Measurements from ENCODE around the gene HCAR2. TPM values are rescaled to one million over a fixed set of nuclear protein-coding genes. Genes with fewer than 3 reads are reported as not detected.
A peak's percentile ranks its signal among the peaks of the same experiment; 100 is the strongest.
"Not testable (repeated sequence)": the region's sequence is repeated elsewhere in the genome, so short reads cannot be mapped to it uniquely, and the experiment has no call there.

HCAR2 gene
- total RNA-seq, 1 donor from 2014 or later: 2.6 TPM

GRCh38 chr12:122722387-122722786 is 19.2 kb upstream of the HCAR2 start:
- intact Hi-C loops (cut with DNase I): no loop called here
- DNase-seq (ENCODE audit: low spot score) (no peak), ATAC-seq (no peak)

GRCh38 chr12:122721057-122721545 is 17.9 kb upstream of the HCAR2 start:
- DNase-seq (ENCODE audit: low spot score) (no peak), ATAC-seq (no peak)
- intact Hi-C loops (cut with DNase I): no loop called here

DNA sequence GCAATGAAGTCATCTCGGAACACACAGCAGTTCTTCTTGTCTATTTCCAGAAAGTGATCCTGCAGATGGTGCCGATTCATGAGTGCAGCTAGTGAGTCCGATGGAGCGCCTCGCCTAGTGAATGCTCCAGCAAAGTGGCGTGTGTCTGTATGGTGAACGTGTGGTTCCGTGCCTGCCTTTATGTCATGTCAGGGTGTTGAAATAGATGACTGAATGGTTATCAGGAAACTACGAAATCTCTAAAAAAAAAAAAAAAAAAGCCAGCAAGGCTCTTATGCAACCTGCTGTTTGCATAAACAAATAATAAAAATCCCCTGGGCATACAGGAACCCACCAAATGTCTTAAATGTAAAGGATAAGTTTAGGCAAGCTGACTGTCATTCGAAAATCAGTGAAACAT is 13.5 kb upstream of the HCAR2 start, which contains the start of gene HCAR3:
Gene HCAR3 (minus strand): TSS at position 154 of the 400 bp plus-strand sequence. CDS start 74 bp downstream, at position 80.
- not testable (repeated sequence) for DNase-seq (ENCODE audit: low spot score); ATAC-seq

DNA sequence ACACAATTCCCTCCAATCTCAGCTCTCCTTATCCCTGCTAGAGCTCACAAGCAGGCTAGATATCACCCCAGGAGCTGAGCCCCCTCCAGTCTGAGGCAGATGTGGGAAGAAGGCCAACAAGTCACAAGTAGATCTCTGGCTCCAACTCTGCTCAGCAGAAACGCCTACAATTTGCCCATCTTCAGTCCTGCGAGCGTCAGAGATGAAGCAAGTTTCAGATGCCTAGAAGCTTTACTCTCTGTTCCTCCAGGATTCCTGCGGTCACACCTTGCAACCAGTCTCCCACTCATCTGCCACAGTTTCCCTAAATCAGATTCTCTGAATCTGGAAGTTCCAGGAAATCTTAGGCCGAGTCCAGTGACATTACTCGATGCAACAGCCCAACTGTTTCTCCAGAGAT is 12.1 kb upstream of the HCAR2 start:
- DNase-seq (ENCODE audit: low spot score); intact Hi-C loops (cut with DNase I): not testable (repeated sequence)
- ATAC-seq: peak; percentile 72

More for the DNA sequence above, 13.5 kb upstream of the HCAR2 start, which contains the start of gene HCAR3:
- intact Hi-C loops (cut with DNase I): not testable (repeated sequence)

DNA sequence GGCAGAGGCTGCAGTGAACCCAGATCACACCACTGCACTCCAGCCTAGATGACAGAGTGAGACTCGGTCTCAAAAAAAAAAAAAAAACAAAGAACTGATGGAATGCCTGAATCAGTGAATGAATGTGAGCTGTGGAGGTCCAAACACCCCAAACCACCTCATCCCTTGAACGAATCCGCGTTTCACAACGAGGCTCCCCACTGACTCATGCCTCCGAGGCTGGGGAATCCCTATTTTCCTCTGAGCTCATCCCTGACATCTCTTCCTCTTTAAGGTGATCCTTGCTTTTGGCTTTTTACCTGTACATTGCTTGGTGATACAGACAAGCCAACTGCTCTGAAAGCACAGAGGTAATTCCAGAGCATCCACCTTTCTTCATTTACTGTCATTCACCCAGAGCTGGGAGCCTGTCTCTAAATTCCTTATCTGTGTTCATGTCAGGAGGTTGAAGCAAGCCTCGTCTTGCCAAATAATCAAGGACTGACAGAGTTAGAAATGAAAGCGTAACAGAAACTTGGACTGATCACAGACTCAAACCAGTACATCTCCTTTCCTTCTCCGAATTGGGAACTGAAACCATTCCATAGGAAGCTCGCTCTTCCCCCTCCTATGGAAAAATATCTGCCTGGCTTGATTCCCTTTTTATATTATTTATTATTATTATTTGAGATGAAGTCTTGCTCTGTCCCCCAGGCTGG is 10.5 kb upstream of the HCAR2 start:
- ATAC-seq: peak; percentile 54
- intact Hi-C loops (cut with DNase I); DNase-seq (ENCODE audit: low spot score): not testable (repeated sequence)

GRCh38 chr12:122711266-122711665 is 8.1 kb upstream of the HCAR2 start:
- DNase-seq (ENCODE audit: low spot score); intact Hi-C loops (cut with DNase I); ATAC-seq: not testable (repeated sequence)

DNA sequence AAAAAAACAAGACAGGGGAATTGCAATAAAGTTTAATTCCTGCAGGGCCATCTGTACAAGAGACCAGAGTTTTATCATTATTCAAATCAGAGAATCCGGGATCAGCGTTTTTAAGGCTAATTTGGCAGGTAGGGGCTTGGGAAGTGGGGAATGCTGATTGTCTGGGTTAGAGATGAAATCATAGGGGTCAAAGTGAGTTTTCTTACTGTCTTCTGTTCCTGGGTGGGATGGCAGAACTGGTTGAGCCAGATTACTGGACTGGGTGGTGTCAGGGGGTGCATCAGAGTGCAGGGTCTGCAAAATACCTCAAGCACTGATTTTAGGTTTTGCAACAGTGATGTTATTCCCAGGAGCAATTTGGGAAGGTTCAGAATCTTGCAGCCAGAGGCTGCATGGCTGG is 7.2 kb upstream of the HCAR2 start:
- intact Hi-C loops (cut with DNase I); DNase-seq (ENCODE audit: low spot score); ATAC-seq: not testable (repeated sequence)

GRCh38 chr12:122709287-122709686 is 6.1 kb upstream of the HCAR2 start:
- ATAC-seq; intact Hi-C loops (cut with DNase I); DNase-seq (ENCODE audit: low spot score): not testable (repeated sequence)

GRCh38 chr12:122703841-122704240 is 684 bp upstream of the HCAR2 start:
- DNase-seq (ENCODE audit: low spot score); intact Hi-C loops (cut with DNase I); ATAC-seq: not testable (repeated sequence)

- intact Hi-C loops (cut with DNase I); DNase-seq (ENCODE audit: low spot score): not testable (repeated sequence)
- ATAC-seq: peak; percentile 63
These were observed 1.7 kb downstream of the HCAR2 start for GRCh38 chr12:122701481-122701880.

DNA sequence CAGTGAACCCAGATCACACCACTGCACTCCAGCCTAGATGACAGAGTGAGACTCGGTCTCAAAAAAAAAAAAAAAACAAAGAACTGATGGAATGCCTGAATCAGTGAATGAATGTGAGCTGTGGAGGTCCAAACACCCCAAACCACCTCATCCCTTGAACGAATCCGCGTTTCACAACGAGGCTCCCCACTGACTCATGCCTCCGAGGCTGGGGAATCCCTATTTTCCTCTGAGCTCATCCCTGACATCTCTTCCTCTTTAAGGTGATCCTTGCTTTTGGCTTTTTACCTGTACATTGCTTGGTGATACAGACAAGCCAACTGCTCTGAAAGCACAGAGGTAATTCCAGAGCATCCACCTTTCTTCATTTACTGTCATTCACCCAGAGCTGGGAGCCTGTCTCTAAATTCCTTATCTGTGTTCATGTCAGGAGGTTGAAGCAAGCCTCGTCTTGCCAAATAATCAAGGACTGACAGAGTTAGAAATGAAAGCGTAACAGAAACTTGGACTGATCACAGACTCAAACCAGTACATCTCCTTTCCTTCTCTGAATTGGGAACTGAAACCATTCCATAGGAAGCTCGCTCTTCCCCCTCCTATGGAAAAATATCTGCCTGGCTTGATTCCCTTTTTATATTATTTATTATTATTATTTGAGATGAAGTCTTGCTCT is 3.0 kb downstream of the HCAR2 start:
- ATAC-seq: peak; percentile 40
- DNase-seq (ENCODE audit: low spot score); intact Hi-C loops (cut with DNase I): not testable (repeated sequence)

DNA sequence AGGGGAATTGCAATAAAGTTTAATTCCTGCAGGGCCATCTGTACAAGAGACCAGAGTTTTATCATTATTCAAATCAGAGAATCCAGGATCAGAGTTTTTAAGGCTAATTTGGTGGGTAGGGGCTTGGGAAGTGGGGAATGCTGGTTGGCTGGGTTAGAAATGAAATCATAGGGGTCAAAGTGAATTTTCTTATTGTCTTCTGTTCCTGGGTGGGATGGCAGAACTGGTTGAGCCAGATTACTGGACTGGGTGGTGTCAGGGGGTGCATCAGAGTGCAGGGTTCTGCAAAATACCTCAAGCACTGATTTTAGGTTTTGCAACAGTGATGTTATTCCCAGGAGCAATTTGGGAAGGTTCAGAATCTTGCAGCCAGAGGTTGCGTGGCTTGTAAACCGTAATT is 6.2 kb downstream of the HCAR2 start:
- DNase-seq (ENCODE audit: low spot score); ATAC-seq: not testable (repeated sequence)

GRCh38 chr12:122691566-122691965 is 11.6 kb downstream of the HCAR2 start:
- intact Hi-C loops (cut with DNase I): no loop called here
- no peak for DNase-seq (ENCODE audit: low spot score)

More for the DNA sequence above, 6.2 kb downstream of the HCAR2 start:
- intact Hi-C loops (cut with DNase I): not testable (repeated sequence)

GRCh38 chr12:122688291-122688690 is 14.9 kb downstream of the HCAR2 start:
- intact Hi-C loops (cut with DNase I): no loop called here

More at GRCh38 chr12:122691566-122691965, 11.6 kb downstream of the HCAR2 start:
- ATAC-seq: no peak

GRCh38 chr12:122687086-122687485 is 16.1 kb downstream of the HCAR2 start:
- intact Hi-C loops (cut with DNase I): no loop called here
- DNase-seq (ENCODE audit: low spot score): no peak
- ATAC-seq: no peak

More at GRCh38 chr12:122688291-122688690, 14.9 kb downstream of the HCAR2 start:
- DNase-seq (ENCODE audit: low spot score) (no peak), ATAC-seq (no peak)

DNA sequence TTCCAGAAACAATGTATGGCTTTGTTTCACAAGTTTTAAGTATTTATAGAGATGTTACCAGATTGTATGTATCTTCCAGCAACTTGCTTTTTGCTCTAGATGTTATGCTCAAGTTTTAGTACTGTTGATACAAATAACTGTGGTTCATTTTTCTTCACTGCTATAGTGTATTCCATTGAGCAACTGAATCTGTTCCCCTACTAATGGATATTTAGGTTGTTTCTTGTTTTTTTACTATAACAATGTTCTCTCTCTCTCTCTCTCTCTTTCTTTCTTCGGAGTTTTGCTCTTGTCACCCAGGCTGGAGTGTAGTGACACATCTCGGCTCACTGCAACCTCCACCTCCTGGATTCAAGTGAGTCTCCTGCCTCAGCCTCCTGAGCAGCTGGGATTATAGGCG is 16.6 kb downstream of the HCAR2 start:
- DNase-seq (ENCODE audit: low spot score): no peak
- intact Hi-C loops (cut with DNase I): no loop called here
- no peak for ATAC-seq

DNA sequence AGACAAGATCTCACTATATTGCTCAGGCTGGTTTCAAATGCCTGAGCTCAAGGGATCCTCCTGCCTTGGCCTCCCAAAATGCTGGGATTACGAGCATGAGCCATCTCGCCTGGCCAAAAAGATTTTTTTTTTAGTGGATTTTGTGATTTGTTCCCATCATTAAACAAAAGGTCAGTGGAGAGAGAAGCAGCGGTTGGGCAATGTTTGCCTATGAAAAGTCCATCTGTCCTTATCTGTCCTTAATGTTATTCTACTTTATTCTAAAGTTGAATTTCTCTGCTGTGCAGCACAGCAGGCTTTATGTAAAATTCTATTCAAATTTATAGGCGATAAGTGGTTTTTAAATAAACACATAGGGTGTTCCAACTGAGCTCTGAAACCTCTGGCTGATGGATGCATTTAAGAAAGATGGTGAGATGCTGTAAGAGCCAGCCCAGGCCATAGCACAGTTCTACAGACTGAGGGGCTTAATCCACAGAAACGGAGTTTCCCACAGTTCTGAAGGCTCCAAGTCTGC is 18.8 kb downstream of the HCAR2 start:
- ATAC-seq (no peak), DNase-seq (ENCODE audit: low spot score) (no peak)
- intact Hi-C loops (cut with DNase I): no loop called here

DNA sequence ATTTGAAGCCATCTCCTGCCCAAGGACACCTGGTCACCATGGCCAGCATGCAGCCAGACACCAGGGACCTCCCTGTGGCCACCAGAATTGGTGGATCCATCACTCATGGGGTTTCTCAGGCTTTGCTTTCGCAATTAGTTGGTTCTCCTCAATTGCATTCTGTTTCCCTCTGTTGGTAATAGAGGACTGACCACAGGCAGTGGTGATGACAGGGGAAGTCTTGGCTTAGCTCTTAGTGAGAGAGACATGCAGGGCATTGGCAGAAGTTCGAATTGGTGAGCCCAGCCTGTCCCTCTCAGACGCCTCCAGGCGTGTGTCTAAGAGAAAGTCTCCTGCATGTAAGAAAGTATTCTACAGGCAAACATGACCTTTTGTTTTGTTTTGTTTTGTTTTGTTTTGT is 21.3 kb downstream of the HCAR2 start:
- no peak for DNase-seq (ENCODE audit: low spot score)
- ATAC-seq: peak; percentile 58
- intact Hi-C loops (cut with DNase I): no loop called here

DNA sequence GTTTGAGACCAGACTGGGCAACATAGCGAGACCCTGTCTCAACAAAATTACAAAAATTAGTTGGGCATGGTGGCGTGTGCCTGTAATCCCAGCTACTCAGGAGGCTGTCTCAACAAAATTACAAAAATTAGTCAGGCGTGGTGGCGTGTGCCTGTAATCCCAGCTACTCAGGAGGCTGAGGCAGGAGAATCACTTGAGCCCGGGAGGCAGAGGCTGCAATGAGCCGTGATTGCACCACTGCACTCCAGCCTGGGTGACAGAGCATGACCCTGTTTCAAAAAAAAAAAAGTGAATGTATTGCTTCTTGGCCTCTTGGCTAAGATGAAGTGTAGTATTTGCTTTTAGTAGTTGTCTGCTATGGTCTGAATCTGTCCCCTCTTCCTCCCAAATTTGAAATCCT is 22.2 kb downstream of the HCAR2 start:
- DNase-seq (ENCODE audit: low spot score); ATAC-seq: not testable (repeated sequence)

More for the DNA sequence above, 22.2 kb downstream of the HCAR2 start:
- intact Hi-C loops (cut with DNase I): not testable (repeated sequence)

All from sciatic nerve (tissue), 2 donors.